ENCODE measurements around the gene ZNF705A.
"Not testable (repeated sequence)": the region's sequence is repeated elsewhere in the genome, so short reads cannot be mapped to it uniquely, and the experiment has no call there.

- TF ChIP-seq CTCF, POLR2A (IDR thresholded peaks at IDR 0.05): not testable (repeated sequence)
Measured at GRCh38 chr12:8183346-8183745, 26.5 kb downstream of the ZNF705A start.
